ENCODE measurements around the gene IPCEF1. TPM values are rescaled to one million over a fixed set of nuclear protein-coding genes. Genes with fewer than 3 reads are reported as not detected.

The IPCEF1 gene
- total RNA-seq, 3 donors from 2014 or later (not counting 1 experiment from before 2014, with no cell fraction given) = 31.4 to 53.2 (median 45.5) TPM

DNA sequence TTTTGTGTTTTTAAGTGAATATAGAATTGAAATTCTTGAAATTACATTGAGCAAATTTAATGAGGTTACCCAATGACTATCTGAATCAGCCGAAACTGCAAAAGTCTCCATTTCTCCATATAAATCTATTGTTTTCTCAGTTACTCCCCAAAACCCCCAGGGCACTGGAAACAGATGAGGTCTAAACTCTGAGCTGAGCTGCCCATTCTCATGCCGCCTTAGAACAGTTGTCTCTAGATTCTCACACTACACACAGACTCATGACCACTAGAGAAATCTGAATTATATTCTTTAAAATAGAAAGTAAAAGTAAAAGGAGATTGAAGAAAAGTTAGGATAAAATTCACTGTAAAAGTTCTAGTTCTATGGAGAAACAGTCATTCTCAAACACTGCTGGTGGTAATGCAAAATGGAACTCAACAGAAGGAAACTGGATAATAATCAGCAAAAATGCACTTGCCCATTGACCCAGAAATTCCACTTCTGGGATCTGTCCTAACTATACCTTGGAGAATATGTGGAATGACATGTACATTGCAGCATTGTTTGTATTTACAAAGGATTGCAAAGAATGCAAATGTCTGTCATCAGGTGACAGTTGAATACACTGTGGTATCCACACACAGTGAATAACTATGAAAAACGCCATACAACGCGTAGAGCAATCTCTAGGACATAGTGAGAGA is 125.5 kb downstream of the IPCEF1 start:
- peak overlapping the region; percentile 66 for H3K27ac ChIP-seq (ENCODE audit: low read length)
- TF ChIP-seq CTCF (IDR thresholded peaks at IDR 0.05) = no peak
- no peaks in the 10 kb centered on the region for H3K9me3 Mint-ChIP-seq
- H3K27me3 ChIP-seq (ENCODE audit: control insufficient read depth, insufficient read depth, low read length) = no peaks in the 10 kb centered on the region
- H3K9me3 ChIP-seq (ENCODE audit: control insufficient read depth, insufficient read depth, low read length) = no peaks in the 10 kb centered on the region
- H3K4me1 Mint-ChIP-seq = peaks cover 69 to 70% of the 10 kb centered on the region in 2 donors
- H3K4me3 ChIP-seq (ENCODE audit: low read length) = no peak overlapping the region
- intact Hi-C loops (cut with micrococcal nuclease) = loop anchor here (5.0 kb wide), 2 partner anchors 46 to 74 kb away; no protein-coding TSS in a partner anchor
- ATAC-seq (peak; percentile 46 to 70 (median 64)), DNase-seq (peak in 1 of 2 donors; percentile 40)
- peaks cover 34% of the 10 kb centered on the region for H3K4me1 ChIP-seq (ENCODE audit: control insufficient read depth, insufficient read depth, low read length)
- peak overlapping the region; percentile 76 to 92 for H3K27ac Mint-ChIP-seq
- H3K4me3 Mint-ChIP-seq = peak overlapping the region; percentile 91
- WGBS (ENCODE audit: insufficient coverage) = 74% methylated on average over 5 of the region's 5 CpGs
- H3K27me3 Mint-ChIP-seq (ENCODE audit: low read depth in 2 of 2) = no peaks in the 10 kb centered on the region
- H3K36me3 ChIP-seq (ENCODE audit: control insufficient read depth, insufficient read depth, low read length) = no peaks in the 10 kb centered on the region
- H3K36me3 Mint-ChIP-seq = no peaks in the 10 kb centered on the region

DNA sequence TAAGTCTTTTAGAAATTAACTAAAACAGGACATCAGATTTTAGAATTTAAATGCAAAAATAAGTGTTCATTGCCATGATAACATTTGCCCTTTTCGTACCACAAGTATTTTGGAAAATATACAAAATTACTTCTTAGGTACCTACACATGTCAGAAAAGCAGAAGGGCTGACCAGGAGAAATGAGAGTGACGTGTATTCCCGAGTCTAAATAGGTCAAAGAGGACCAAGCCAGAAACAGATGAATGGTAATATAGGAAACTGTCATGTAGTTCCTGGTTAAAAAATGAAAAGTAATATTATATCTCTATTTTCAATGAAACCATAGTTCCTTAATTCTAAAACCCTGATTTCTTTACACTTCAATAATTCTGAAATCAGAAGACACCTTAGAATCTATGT is 126.2 kb downstream of the IPCEF1 start:
- peaks cover 70 to 71% of the 10 kb centered on the region in 2 donors for H3K4me1 Mint-ChIP-seq
- ATAC-seq = no peak
- Histone ChIP-seq H3K4me1 (ENCODE audit: control insufficient read depth, insufficient read depth, low read length) (peaks cover 34% of the 10 kb centered on the region), H3K9me3 (ENCODE audit: control insufficient read depth, insufficient read depth, low read length) (no peaks in the 10 kb centered on the region), H3K4me3 (ENCODE audit: low read length) (peak overlapping the region; percentile 19), H3K27me3 (ENCODE audit: control insufficient read depth, insufficient read depth, low read length) (no peaks in the 10 kb centered on the region), H3K36me3 (ENCODE audit: control insufficient read depth, insufficient read depth, low read length) (no peaks in the 10 kb centered on the region), H3K27ac (ENCODE audit: low read length) (peak overlapping the region; percentile 61)
- peak overlapping the region; percentile 91 for H3K4me3 Mint-ChIP-seq
- 51% methylated on average over 2 of the region's 3 CpGs for WGBS (ENCODE audit: insufficient coverage)
- no peaks in the 10 kb centered on the region for H3K27me3 Mint-ChIP-seq (ENCODE audit: low read depth in 2 of 2)
- peak overlapping the region; percentile 76 to 92 for H3K27ac Mint-ChIP-seq
- no peak for TF ChIP-seq CTCF (IDR thresholded peaks at IDR 0.05)
- DNase-seq = no peak
- no peaks in the 10 kb centered on the region for H3K9me3 Mint-ChIP-seq
- no peaks in the 10 kb centered on the region for H3K36me3 Mint-ChIP-seq
- intact Hi-C loops (cut with micrococcal nuclease) = loop anchor here (5.0 kb wide), 2 partner anchors 47 to 73 kb away; no protein-coding TSS in a partner anchor

- Mint-ChIP-seq H3K27ac (peak overlapping the region; percentile 76 to 92), H3K27me3 (ENCODE audit: low read depth in 2 of 2) (no peaks in the 10 kb centered on the region), H3K4me1 (peaks cover 72 to 73% of the 10 kb centered on the region in 2 donors), H3K4me3 (peak overlapping the region; percentile 91), H3K36me3 (no peaks in the 10 kb centered on the region), H3K9me3 (no peaks in the 10 kb centered on the region)
- peak in 1 of 2 donors; percentile 73 for DNase-seq
- H3K27ac ChIP-seq (ENCODE audit: low read length) = peak overlapping the region; percentile 61
- WGBS (ENCODE audit: insufficient coverage) = 44% methylated on average over 5 of the region's 6 CpGs
- no peak for TF ChIP-seq CTCF (IDR thresholded peaks at IDR 0.05)
- no peaks in the 10 kb centered on the region for H3K27me3 ChIP-seq (ENCODE audit: control insufficient read depth, insufficient read depth, low read length)
- no peaks in the 10 kb centered on the region for H3K9me3 ChIP-seq (ENCODE audit: control insufficient read depth, insufficient read depth, low read length)
- intact Hi-C loops (cut with micrococcal nuclease) = loop anchor here (5.0 kb wide), 2 partner anchors 48 to 72 kb away; no protein-coding TSS in a partner anchor
- H3K4me3 ChIP-seq (ENCODE audit: low read length) = peak overlapping the region; percentile 19
- H3K4me1 ChIP-seq (ENCODE audit: control insufficient read depth, insufficient read depth, low read length) = peaks cover 34% of the 10 kb centered on the region
- peak; percentile 73 to 78 (median 77) for ATAC-seq
- no peaks in the 10 kb centered on the region for H3K36me3 ChIP-seq (ENCODE audit: control insufficient read depth, insufficient read depth, low read length)
These were observed 126.8 kb downstream of the IPCEF1 start for GRCh38 chr6:154229786-154230185.
